ENCODE measurements around the gene FAAH2.
"Not testable (repeated sequence)": the region's sequence is repeated elsewhere in the genome, so short reads cannot be mapped to it uniquely, and the experiment has no call there.

The FAAH2 gene

GRCh38 chrX:57380026-57380796 is 93.7 kb downstream of the FAAH2 start:
- no peak for DNase-seq (ENCODE audit: low spot score)

- DNase-seq (ENCODE audit: low spot score) = not testable (repeated sequence)
Observed at GRCh38 chrX:57394162-57394561, 107.7 kb downstream of the FAAH2 start.

- DNase-seq (ENCODE audit: low spot score) = not testable (repeated sequence)
Observed at GRCh38 chrX:57403191-57403590, 116.7 kb downstream of the FAAH2 start.

- DNase-seq (ENCODE audit: low spot score) = no peak
Observed at GRCh38 chrX:57406149-57406548, 119.6 kb downstream of the FAAH2 start.

DNA sequence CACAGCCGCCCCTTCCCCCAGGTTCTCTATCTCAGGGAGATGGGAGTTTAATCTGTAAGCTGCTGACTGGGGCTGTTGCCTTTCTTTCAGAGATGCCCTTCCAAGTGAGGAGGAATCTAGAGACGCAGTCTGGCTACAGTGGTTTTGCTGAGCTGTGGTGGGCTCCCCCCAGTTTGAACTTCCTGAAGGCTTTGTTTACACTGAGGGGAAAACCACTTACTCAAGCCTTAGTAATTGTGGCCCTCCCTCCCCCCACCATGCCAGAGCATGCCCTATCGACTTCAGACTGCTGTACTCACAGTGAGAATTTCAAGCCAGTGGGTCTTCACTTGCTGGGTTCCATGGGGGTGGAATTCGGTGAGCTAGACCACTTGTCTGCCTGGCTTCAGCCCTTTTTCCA is 131.3 kb downstream of the FAAH2 start:
- no peak for DNase-seq (ENCODE audit: low spot score)

DNA sequence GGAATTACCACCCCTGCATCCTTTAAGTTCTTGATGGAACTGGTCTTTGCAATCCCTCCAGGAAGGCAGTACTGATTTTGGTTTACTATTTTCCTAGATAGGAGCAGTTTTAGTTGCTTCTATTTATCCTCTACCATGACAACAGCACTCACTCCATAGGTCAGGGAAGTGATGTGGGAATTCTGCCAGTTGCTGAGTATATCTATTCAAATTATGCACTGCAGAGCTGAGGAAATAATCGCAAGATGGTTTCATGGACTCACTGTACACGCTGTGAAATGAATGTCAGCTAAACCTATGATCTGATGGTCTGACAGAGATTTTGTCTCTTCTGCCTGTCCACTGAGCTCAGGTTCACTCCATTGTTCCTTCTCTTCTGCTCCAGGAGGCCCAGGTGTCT is 135.8 kb downstream of the FAAH2 start:
- DNase-seq (ENCODE audit: low spot score) = no peak

GRCh38 chrX:57422790-57423189 is 136.3 kb downstream of the FAAH2 start:
- no peak for DNase-seq (ENCODE audit: low spot score)

GRCh38 chrX:57445076-57445475 is 158.6 kb downstream of the FAAH2 start:
- no peak for DNase-seq (ENCODE audit: low spot score)

DNA sequence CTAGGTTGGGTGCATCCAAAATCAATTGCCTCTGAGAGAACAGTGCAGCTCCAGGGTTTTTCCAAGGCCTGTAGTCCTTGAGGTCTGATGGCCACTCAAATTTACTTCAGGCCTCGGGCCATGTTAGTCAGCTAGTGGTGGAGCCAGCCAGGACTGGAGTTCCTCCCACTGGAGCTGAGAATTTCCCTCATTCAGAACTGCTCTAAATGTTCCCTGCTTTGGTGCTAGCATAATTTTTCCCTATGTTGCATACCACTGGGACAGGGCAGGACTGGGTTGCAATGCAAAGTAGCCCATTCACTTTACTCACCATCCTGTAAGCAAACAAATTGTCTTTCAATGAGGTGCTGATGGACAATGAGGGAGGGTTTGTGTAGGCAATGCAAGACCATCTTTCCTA is 159.3 kb downstream of the FAAH2 start:
- no peak for DNase-seq (ENCODE audit: low spot score)

DNA sequence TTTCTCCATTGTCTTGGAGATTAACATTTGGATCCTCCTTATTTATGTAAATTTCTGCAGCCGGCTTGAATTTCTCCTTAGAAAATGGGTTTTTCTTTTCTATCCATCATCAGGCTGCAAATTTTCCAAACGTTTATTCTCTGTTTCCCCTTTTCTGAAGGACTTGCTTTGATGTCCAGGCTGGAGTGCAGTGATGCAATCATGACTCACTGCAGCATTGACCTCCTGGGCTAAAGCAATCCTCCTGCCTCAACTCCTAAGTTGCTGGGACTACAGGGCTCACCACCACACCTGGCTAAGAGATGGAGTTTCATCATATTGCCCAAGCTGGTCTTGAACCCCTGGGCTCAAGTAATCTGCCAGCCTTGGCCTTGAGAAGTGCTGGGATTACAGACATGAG is 161.3 kb downstream of the FAAH2 start:
- no peak for DNase-seq (ENCODE audit: low spot score)

GRCh38 chrX:57451426-57452020 is 165.0 kb downstream of the FAAH2 start:
- no peak for DNase-seq (ENCODE audit: low spot score)

DNA sequence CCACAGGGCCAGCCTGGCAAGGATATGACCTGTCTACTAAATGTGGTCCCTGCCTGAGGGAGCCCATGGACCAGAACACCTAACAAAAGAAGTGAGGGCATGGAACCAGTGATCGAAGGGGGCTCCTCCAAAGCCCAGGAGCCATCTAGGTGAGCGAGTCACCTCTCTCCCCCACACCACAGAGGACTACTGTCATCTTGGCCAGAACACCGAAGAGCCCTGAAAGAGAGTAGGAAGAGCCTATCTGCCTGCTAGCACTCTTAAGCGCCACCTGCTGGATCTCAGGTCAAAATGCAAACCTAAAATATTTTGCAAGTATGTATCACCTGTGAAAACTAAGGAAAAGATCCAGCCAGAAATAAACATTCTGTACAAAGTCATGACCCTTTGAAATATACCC is 167.4 kb downstream of the FAAH2 start:
- peak; percentile 10 for DNase-seq (ENCODE audit: low spot score)

DNA sequence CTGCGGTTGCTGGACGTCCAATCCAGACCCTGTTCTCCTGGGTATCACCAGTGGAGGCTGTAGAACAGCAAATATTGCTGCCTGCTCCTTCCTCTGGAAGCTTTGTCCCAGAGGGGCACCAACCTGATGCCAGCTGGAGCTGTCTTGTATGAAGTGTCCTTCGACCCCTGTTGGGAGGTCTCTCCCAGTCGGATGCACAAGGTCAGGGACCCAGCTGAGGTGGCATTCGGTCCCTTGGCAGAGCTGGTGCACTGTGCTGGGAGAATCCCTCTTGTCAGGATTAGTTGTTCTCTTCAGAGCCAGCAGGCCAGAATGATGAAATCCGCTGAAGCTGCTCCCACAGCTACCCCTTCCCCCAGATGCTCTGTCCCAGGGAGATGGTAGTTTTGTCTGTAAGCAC is 195.0 kb downstream of the FAAH2 start:
- no peak for DNase-seq (ENCODE audit: low spot score)

GRCh38 chrX:57516491-57516890 is 230.0 kb downstream of the FAAH2 start:
- DNase-seq (ENCODE audit: low spot score) = no peak

GRCh38 chrX:57519578-57520118 is 233.1 kb downstream of the FAAH2 start:
- DNase-seq (ENCODE audit: low spot score) = no peak

DNA sequence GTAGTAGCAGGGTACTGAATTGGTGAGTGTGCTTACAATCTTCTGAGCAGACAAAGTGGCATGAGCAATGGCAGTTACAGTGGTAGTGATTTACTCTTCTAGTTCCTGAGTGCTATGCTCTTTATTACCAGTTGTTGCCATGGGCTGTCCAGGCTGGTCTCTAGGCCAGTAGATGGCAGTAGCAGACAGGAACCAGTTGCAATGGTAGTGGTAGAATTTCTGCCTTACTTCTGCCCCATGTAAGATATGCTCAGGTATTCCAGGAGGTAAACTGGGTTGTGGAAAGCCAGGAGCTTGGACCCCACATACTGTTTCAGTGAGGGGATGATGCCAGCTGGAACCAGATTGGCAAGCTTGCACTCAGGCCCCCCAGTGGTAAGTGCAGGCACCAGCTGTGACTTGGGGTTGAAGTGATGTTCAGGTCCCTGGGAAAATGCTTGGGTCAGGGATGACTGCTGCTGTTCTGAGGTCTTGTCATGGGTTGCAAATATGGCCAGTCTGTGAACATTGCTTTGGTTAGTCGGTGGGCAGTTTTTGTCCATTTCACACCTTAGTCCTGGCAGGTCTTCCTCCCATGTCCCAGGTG is 242.3 kb downstream of the FAAH2 start:
- no peak for DNase-seq (ENCODE audit: low spot score)

All from AG08395 (cell line).